GM23248 (cell line): ENCODE data around the gene CBX3.

Experiments
- EZH2 ChIP-seq: fragments of 200-600 bp; sonication (generic); IDR thresholded peaks from 2 replicates; pipeline ENCODE4 v1.6.1; 2018; ENCODE audit warnings: antibody characterized with exemption, mild to moderate bottlenecking; ENCODE audit not compliant: insufficient read depth, poor library complexity, severe bottlenecking
- EZH2phosphoT487 ChIP-seq: fragments of 200-600 bp; sonication (generic); IDR thresholded peaks from 2 replicates; pipeline ENCODE4 v1.6.1; 2018; ENCODE audit warnings: antibody characterized with exemption, moderate library complexity, mild to moderate bottlenecking, low read depth; ENCODE audit not compliant: insufficient read depth

GRCh38 chr7:26179826-26180497 lies 21.6 kb upstream of the CBX3 start:
- TF ChIP-seq EZH2phosphoT487 (no peak), EZH2 (no peak)
